ENCODE data around the gene LGI1.

The LGI1 gene

DNA sequence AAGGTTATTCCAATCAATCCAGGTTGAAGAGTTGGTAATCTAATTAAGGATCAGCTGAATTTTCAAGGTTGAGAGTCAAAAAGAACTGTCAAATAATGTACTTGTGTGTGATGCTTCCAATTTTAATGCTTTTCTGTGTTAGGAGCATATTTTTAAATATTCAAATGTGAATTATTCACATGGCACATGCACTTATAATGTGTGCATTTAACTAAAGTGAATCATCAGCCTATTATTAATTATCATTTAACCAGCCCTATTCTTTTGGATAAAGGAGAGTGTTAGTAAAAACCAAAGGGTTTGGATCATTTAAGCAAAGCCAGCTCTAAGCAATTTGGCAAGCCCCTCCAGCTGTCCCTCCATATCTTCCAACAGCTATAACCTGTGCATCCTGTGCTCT is 11.2 kb downstream of the LGI1 start:
- Histone ChIP-seq H3K27me3 (peaks cover 14% of the 10 kb centered on the region), H3K27ac (no peak overlapping the region), H3K4me1 (ENCODE audit: control insufficient read depth in 1 of 2, insufficient read depth in 1 of 2, low read depth in 1 of 2, low read length in 1 of 2) (no peaks in the 10 kb centered on the region), H3K36me3 (no peaks in the 10 kb centered on the region), H3K9me3 (no peaks in the 10 kb centered on the region), H3K4me3 (ENCODE audit: low read depth in 1 of 2, low read length in 1 of 2) (no peak overlapping the region)
- TF ChIP-seq, protein P1, sequence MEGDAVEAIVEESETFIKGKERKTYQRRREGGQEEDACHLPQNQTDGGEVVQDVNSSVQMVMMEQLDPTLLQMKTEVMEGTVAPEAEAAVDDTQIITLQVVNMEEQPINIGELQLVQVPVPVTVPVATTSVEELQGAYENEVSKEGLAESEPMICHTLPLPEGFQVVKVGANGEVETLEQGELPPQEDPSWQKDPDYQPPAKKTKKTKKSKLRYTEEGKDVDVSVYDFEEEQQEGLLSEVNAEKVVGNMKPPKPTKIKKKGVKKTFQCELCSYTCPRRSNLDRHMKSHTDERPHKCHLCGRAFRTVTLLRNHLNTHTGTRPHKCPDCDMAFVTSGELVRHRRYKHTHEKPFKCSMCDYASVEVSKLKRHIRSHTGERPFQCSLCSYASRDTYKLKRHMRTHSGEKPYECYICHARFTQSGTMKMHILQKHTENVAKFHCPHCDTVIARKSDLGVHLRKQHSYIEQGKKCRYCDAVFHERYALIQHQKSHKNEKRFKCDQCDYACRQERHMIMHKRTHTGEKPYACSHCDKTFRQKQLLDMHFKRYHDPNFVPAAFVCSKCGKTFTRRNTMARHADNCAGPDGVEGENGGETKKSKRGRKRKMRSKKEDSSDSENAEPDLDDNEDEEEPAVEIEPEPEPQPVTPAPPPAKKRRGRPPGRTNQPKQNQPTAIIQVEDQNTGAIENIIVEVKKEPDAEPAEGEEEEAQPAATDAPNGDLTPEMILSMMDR (IDR thresholded peaks at IDR 0.05) = no peak

DNA sequence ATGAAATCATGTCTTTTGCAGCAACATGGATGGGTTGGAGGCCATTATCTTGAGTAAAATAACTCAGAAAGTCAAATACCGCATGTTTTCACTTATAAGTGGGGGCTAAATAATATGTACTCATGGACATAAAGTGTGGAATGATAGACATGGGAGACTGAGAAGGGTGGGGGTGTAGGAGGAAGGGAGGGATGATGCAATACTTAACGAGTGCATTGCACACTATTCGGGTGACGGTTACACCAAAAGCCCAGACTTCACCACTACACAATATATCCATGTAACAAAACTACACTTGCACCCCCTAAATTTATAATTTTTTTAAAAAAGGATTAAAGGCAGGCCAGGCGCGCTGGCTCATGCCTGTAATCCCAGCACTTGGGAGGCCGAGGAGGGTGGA is 13.6 kb downstream of the LGI1 start:
- Histone ChIP-seq H3K27me3 (peaks cover 12% of the 10 kb centered on the region), H3K36me3 (no peaks in the 10 kb centered on the region), H3K4me1 (ENCODE audit: control insufficient read depth in 1 of 2, insufficient read depth in 1 of 2, low read depth in 1 of 2, low read length in 1 of 2) (no peaks in the 10 kb centered on the region), H3K4me3 (ENCODE audit: low read depth in 1 of 2, low read length in 1 of 2) (no peak overlapping the region), H3K9me3 (no peaks in the 10 kb centered on the region), H3K27ac (no peak overlapping the region)
- TF ChIP-seq, protein P1 (IDR thresholded peaks at IDR 0.05) = no peak

DNA sequence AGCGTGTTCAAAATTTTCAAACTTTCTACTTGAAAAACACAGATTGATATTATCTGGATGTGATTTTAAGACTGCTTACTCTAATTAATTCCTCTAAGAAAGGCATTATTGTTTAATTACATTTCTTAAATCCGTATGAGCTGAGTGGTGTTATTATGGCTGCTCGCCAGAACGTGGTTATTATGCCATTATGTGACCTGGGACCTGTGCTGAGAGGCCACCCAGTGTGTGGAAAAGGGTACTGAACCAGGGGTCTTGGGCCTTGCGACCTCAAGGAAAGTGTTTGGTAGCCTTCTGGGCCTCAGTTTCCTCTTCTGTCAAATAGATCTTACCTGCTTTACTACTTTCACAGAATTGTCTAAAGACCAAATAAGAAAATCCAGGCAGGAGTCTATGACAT is 15.4 kb downstream of the LGI1 start:
- H3K27me3 ChIP-seq = peaks cover 17% of the 10 kb centered on the region

DNA sequence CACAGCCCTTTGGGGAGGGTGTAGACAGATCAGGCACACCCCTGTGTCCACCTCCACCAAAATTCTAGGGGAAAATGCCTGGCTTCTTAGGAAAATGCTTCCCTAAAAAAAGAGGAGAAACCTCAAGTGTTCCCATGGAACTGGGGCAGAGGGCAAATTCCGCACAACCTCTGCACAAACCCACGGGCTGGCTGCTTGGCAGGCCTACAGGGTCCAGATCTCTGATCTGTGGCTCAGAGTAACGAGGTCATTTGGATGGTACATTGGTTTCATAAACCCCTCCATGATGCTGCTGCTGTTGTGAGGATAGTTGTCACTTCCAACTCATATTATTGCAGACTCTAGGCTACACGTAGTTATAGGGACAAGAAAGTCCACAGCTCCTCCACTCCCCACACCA is 16.0 kb downstream of the LGI1 start:
- H3K9me3 ChIP-seq = no peaks in the 10 kb centered on the region
- no peaks in the 10 kb centered on the region for H3K36me3 ChIP-seq
- H3K27me3 ChIP-seq = peaks cover 16% of the 10 kb centered on the region
- no peak overlapping the region for H3K4me3 ChIP-seq (ENCODE audit: low read depth in 1 of 2, low read length in 1 of 2)
- TF ChIP-seq, protein P1 (IDR thresholded peaks at IDR 0.05) = no peak
- H3K27ac ChIP-seq = no peak overlapping the region
- no peaks in the 10 kb centered on the region for H3K4me1 ChIP-seq (ENCODE audit: control insufficient read depth in 1 of 2, insufficient read depth in 1 of 2, low read depth in 1 of 2, low read length in 1 of 2)

More for the DNA sequence above, 15.4 kb downstream of the LGI1 start:
- Histone ChIP-seq H3K27ac (no peak overlapping the region), H3K4me1 (ENCODE audit: control insufficient read depth in 1 of 2, insufficient read depth in 1 of 2, low read depth in 1 of 2, low read length in 1 of 2) (no peaks in the 10 kb centered on the region), H3K9me3 (no peaks in the 10 kb centered on the region), H3K36me3 (no peaks in the 10 kb centered on the region), H3K4me3 (ENCODE audit: low read depth in 1 of 2, low read length in 1 of 2) (no peak overlapping the region)
- TF ChIP-seq, protein P1 (IDR thresholded peaks at IDR 0.05) = no peak

DNA sequence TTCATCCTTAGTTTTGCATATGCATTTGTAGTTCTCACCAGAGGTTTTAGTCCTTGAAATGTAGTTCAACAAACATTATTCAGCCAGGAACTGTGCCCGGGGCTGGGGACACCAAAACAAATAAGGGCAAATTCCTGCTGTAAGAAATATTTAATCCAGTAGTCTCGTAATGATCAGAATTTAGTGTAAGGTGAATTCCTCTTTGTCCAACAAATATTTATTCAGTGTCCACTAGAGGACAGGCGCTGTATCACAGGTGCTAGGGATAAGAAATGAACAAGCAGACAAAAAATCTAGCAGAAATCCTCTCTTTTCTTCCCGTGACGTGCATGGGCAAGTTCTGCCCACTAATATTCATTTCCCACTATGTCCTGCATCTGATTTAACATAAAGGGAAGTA is 17.6 kb downstream of the LGI1 start:
- no peaks in the 10 kb centered on the region for H3K4me1 ChIP-seq (ENCODE audit: control insufficient read depth in 1 of 2, insufficient read depth in 1 of 2, low read depth in 1 of 2, low read length in 1 of 2)
- no peaks in the 10 kb centered on the region for H3K36me3 ChIP-seq
- H3K9me3 ChIP-seq = no peaks in the 10 kb centered on the region
- H3K27me3 ChIP-seq = peaks cover 16% of the 10 kb centered on the region
- no peak overlapping the region for H3K27ac ChIP-seq
- TF ChIP-seq, protein P1 (IDR thresholded peaks at IDR 0.05) = no peak
- no peak overlapping the region for H3K4me3 ChIP-seq (ENCODE audit: low read depth in 1 of 2, low read length in 1 of 2)

DNA sequence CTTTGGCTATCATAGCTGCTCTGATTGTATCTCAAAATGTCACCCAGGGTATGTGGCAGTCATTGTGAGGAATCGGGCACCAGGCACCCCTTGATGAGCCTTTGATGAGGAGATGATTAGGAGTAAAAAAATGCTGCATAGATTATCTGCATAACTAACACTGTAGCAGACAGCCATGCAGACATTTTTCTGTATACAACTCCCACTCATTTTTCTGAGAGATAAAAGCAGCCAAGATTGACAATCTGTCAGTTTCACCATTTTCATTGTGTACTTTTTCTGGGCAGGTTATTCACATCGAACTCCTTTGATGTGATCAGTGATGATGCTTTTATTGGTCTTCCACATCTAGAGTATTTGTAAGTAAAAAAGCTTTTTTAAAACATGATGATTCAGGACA is 19.4 kb downstream of the LGI1 start:
- no peaks in the 10 kb centered on the region for H3K9me3 ChIP-seq
- H3K36me3 ChIP-seq = no peaks in the 10 kb centered on the region
- H3K27me3 ChIP-seq = peaks cover 16% of the 10 kb centered on the region
- H3K4me3 ChIP-seq (ENCODE audit: low read depth in 1 of 2, low read length in 1 of 2) = no peak overlapping the region
- no peak overlapping the region for H3K27ac ChIP-seq
- H3K4me1 ChIP-seq (ENCODE audit: control insufficient read depth in 1 of 2, insufficient read depth in 1 of 2, low read depth in 1 of 2, low read length in 1 of 2) = no peaks in the 10 kb centered on the region
- TF ChIP-seq, protein P1 (IDR thresholded peaks at IDR 0.05) = no peak

Measured in neutrophil (primary cell).